Heart left ventricle (tissue), 13 donors: ENCODE data around the gene KLB.

Source experiments
- CTCF ChIP-seq, 12 donors: fragments of 200-600 bp; sonication (generic) in 4 of 12; IDR thresholded peaks; one replicate each; pipeline versions ENCODE4 v1.5.0 to v1.8.0; 2018 to 2022; ENCODE audit warnings: antibody characterized with exemption in 12 of 12, mild to moderate bottlenecking in 5 of 12
- POLR2A ChIP-seq, 2 donors: fragments of 450-650 bp; IDR thresholded peaks; one replicate each; pipeline ENCODE4 v1.6.1; 2017; ENCODE audit warnings: antibody characterized with exemption in 2 of 2, mild to moderate bottlenecking in 2 of 2, moderate library complexity in 2 of 2
- donor health status: ischemic (EF 13 %, LVEDD 7.1; RV severe dilation, severe dysfunction).
- donor health status: DM: no; HTN: yes; CAD: no.
- donor health status: DM: no; HTN: no; CAD: no.
- donor health status: ischemic (EF 25% LVEDD 6.9; RV normal size, moderate dysfunction).
- donor health status: ischemic (EF 25% LVEDD 5.7; RV mildly dilated, moderate dysfunction).
- donor health status: ischemic (EF 35%, LVEDD 5.7; RV mildly dilated, moderate dysfunction).
- donor health status: nonischemic (EF 11% LVEDD 7.7; RV severe dilation, severe dysfunction).
- donor health status: DM: yes; HTN: yes; CAD: no.
- donor health status: PGD.
- donor health status: ischemic (EF 29% LVEDD 5.4; RV normal size, mild dysfunction).
- donor health status: nonischemic (EF 23%, LVEDD 6.1; RV moderate dilation, normal function).

- TF ChIP-seq POLR2A (IDR thresholded peaks at IDR 0.05) = no peak
- no peak for TF ChIP-seq CTCF (IDR thresholded peaks at IDR 0.05)
Measured at GRCh38 chr4:39480251-39480650, 73.5 kb downstream of the KLB start.
